GM12864 (cell line): ENCODE measurements around the gene TMEM86A.
A peak's percentile ranks its signal among the peaks of the same experiment; 100 is the strongest.

Source experiments
- DNase-seq: peaks from one replicate; pipeline ENCODE4 v3.0.0-alpha.2; 2011; ENCODE audit warnings: low read depth
- H3K4me3 ChIP-seq: 2 replicates; pipeline ENCODE4 v1.5.1; 2011; ENCODE audit warnings: mild to moderate bottlenecking, low read depth, low read length, control low read depth
- CTCF ChIP-seq: IDR thresholded peaks from 2 replicates; pipeline ENCODE4 v1.5.1; 2011; ENCODE audit warnings: low read depth, mild to moderate bottlenecking, moderate library complexity, low read length, control low read depth, inconsistent platforms; ENCODE audit errors: missing control alignments

Gene TMEM86A

GRCh38 chr11:18701614-18702216 lies 3.1 kb downstream of the TMEM86A start:
- no peak for DNase-seq
- no peak overlapping the region for H3K4me3 ChIP-seq
- no peak for TF ChIP-seq CTCF

GRCh38 chr11:18703001-18703763 lies 4.6 kb downstream of the TMEM86A start:
- DNase-seq: no peak
- TF ChIP-seq CTCF: no peak

GRCh38 chr11:18704045-18704645 lies 5.6 kb downstream of the TMEM86A start:
- no peak for DNase-seq
- no peak for TF ChIP-seq CTCF
- no peak overlapping the region for H3K4me3 ChIP-seq

More at GRCh38 chr11:18703001-18703763, 4.6 kb downstream of the TMEM86A start:
- H3K4me3 ChIP-seq: no peak overlapping the region

DNA sequence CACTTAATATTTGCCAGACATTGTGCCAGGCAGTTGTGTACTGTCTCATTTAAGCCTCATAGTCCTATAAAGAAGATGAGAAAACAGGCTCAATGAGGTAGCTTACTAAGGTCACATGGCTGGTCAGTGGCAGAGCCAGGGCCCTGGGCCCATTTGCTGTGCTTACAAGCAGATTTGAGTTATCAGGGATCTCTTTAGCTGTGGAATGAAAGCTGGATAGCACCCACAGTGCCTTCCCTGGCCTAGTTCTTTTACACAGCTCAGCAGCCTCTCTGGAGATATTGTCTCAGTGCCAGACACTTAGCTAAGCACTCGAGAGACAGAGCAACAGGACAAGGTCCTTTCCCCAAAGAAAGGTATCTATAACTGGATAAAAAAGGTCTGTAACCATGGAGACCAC lies 6.1 kb downstream of the TMEM86A start:
- DNase-seq: no peak
- TF ChIP-seq CTCF: no peak
- no peak overlapping the region for H3K4me3 ChIP-seq

DNA sequence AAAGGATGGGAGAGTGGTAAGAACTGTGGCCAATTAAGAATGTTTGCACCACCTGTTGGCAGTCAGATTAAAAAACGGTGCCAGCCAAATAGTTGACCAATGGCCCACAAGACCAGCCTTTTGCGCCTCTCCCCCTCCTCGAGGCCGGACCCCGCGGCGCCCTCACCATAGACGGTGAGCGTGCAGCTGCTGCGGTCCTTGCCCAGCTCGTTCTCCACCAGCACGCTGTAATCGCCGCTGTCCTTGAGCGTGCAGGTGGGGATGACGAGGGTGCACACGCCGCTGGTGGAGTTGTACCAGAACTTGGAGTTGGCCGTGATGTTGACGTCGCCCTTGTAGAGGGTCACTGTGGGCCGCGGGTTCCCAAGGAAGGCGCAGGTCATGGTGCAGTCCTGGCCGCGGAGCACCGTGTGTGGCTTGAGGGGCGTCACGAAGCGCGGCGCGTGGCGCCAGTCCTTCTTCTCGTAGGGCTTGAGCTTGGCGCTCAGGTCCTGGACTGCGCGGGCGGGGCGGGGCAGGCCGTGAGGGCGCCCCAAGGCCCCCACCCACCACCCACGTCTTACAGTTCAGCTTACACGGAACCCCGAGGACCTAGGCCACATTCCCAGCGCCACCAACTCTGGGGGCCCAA lies 7.2 kb downstream of the TMEM86A start:
- no peak for DNase-seq
- TF ChIP-seq CTCF: no peak
- H3K4me3 ChIP-seq: peak overlapping the region; percentile 14; the same call in 1 of the 2 replicates

DNA sequence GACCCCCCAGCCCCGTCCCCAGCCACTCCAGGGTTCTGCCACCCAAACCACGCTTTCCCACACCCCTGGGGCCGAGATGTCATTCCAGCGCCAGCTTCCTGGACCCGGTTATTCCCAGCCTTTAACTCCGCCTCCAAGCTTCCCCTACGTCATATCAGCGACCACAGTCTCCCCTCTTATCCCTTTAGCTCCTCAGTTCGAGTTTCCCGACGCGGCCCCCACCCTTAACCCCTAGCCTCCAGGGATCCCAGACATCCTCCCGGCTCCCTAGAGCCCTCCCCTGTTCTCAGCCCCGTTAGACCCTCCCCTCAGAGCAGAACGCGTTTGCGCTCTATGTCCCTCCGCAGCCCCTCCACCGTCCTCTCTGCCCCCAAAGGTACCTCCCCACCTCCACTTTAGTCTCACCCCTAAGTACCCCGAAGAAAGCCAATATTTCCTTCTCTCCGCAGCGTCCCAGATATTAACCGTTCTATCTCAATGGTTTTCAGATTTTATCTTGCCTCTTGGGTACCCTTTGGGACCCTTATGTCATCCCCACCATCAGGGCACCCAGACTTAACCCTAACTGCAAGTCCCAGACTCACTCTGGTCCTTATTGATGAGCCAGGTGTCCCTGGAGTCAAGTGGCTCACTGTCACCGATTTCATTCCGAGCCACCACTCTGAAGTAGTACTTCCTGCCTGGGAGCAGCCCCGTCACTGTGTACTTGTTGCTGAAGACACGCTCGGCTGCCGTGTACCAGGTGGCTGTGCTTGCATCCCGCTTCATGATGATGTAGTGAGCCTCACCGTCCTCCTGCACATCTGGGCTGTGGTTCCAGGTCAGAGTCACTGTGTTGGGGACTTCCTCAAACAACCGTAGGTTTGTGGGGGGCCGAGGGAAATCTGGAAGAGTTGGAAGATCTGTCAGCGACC lies 8.0 kb downstream of the TMEM86A start:
- TF ChIP-seq CTCF: no peak
- H3K4me3 ChIP-seq: peak overlapping the region; percentile 45
- DNase-seq: peak; percentile 21
